Measurements from ENCODE around the gene UGGT2.

The UGGT2 gene

DNA sequence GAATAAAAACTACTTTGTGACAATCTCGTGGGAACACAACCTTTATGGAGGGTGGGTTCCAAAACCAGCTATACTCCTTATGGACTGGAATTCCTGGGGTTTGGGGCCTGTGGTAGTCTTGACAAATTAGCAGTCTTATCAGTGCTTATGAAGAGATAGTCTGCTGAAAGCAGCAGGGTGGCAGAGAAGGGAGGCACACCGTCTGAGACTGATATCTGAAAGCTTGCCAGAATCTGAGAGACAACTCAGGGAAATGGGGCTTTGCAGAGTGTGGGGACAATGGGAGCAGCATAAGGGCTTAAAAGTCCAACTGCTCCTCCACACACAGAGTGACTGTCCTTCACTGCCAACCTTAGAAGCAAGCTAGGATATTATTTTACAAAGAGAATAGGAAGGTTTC lies 95.9 kb downstream of the UGGT2 start:
- Histone ChIP-seq H2AFZ (ENCODE audit: low read depth, low read length) (no peak overlapping the region), H3K9me3 (ENCODE audit: insufficient read depth, low read length) (peaks cover 14% of the 10 kb centered on the region; the same call in 1 of the 2 replicates), H3K27me3 (ENCODE audit: low read depth, low read length) (no peaks in the 10 kb centered on the region), H3K27ac (ENCODE audit: low read length) (no peak overlapping the region), H3K4me2 (ENCODE audit: low read length) (no peak overlapping the region), H4K20me1 (ENCODE audit: insufficient read depth, low read length) (no peaks in the 10 kb centered on the region), H3K36me3 (replicated peaks; ENCODE audit: low read depth, low read length) (peaks cover 55% of the 10 kb centered on the region), H3K4me3 (ENCODE audit: low read length) (no peak overlapping the region), H3K9ac (ENCODE audit: low read length) (no peak overlapping the region), H3K4me1 (ENCODE audit: low read length) (peaks cover 5% of the 10 kb centered on the region; the same call in 1 of the 2 replicates), H3K79me2 (ENCODE audit: low read length) (no peaks in the 10 kb centered on the region)
- no peak for TF ChIP-seq EZH2phosphoT487 (IDR thresholded peaks at IDR 0.05; ENCODE audit: low read depth)
- TF ChIP-seq, protein P1, sequence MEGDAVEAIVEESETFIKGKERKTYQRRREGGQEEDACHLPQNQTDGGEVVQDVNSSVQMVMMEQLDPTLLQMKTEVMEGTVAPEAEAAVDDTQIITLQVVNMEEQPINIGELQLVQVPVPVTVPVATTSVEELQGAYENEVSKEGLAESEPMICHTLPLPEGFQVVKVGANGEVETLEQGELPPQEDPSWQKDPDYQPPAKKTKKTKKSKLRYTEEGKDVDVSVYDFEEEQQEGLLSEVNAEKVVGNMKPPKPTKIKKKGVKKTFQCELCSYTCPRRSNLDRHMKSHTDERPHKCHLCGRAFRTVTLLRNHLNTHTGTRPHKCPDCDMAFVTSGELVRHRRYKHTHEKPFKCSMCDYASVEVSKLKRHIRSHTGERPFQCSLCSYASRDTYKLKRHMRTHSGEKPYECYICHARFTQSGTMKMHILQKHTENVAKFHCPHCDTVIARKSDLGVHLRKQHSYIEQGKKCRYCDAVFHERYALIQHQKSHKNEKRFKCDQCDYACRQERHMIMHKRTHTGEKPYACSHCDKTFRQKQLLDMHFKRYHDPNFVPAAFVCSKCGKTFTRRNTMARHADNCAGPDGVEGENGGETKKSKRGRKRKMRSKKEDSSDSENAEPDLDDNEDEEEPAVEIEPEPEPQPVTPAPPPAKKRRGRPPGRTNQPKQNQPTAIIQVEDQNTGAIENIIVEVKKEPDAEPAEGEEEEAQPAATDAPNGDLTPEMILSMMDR (IDR thresholded peaks at IDR 0.05; ENCODE audit: low read depth, low read length): no peak

DNA sequence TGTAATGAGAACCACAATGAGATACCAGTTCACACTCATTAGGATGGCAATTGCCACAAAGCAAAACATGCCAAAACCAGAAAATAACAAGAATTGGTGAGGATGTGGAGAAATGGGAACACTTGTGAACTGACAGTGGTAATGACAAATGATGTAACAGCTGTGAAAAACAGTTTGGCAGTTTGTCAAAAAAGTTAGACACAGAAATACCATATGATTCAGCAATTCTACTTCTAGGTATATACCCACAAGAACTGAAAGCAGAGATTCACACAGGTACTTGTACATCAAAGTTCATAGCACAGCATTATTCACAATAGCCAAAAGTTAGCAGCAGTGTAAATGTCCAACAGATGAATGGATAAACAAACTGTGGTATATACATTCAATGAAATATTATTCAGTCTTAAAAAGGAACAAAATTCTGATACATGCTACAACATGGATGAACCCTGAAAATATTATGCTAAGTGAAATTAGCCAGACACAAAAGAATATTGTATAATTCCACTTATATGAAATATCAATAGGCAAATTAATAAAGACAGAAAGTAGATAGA lies 96.5 kb downstream of the UGGT2 start:
- Histone ChIP-seq H3K9me3 (ENCODE audit: insufficient read depth, low read length) (peaks cover 8% of the 10 kb centered on the region; the same call in 1 of the 2 replicates), H3K4me3 (ENCODE audit: low read length) (no peak overlapping the region), H3K4me2 (ENCODE audit: low read length) (no peak overlapping the region), H2AFZ (ENCODE audit: low read depth, low read length) (no peak overlapping the region), H3K27ac (ENCODE audit: low read length) (no peak overlapping the region), H3K9ac (ENCODE audit: low read length) (no peak overlapping the region), H3K27me3 (ENCODE audit: low read depth, low read length) (no peaks in the 10 kb centered on the region), H3K4me1 (ENCODE audit: low read length) (peaks cover 5% of the 10 kb centered on the region; the same call in 1 of the 2 replicates), H4K20me1 (ENCODE audit: insufficient read depth, low read length) (no peaks in the 10 kb centered on the region), H3K36me3 (replicated peaks; ENCODE audit: low read depth, low read length) (peaks cover 49% of the 10 kb centered on the region), H3K79me2 (ENCODE audit: low read length) (no peaks in the 10 kb centered on the region)
- TF ChIP-seq, protein P1 (IDR thresholded peaks at IDR 0.05; ENCODE audit: low read depth, low read length): no peak
- no peak for TF ChIP-seq EZH2phosphoT487 (IDR thresholded peaks at IDR 0.05; ENCODE audit: low read depth)

DNA sequence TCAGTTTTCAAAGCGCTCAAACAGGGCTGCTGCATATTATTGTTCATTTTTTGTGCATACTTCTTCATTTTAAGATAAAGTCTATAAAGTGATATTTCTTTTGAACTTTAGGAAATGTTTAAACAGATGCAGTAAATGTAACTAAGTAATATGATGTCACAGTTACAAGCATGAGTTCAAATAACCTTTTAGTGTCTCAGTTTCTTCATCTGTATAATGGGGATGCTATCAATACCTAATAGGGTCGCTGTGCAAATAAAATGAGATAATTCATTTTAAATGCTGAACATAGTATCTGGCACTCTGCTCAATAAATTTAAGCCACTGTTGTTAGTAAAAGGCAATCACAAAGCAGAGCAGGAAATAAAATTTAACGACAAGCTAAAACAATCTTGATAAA lies 97.5 kb downstream of the UGGT2 start:
- H3K9ac ChIP-seq (ENCODE audit: low read length): no peak overlapping the region
- peaks cover 5% of the 10 kb centered on the region; the same call in 1 of the 2 replicates for H3K4me1 ChIP-seq (ENCODE audit: low read length)
- H3K9me3 ChIP-seq (ENCODE audit: insufficient read depth, low read length): peaks cover 2% of the 10 kb centered on the region; the same call in 1 of the 2 replicates
- no peaks in the 10 kb centered on the region for H3K79me2 ChIP-seq (ENCODE audit: low read length)
- H3K27ac ChIP-seq (ENCODE audit: low read length): no peak overlapping the region
- H4K20me1 ChIP-seq (ENCODE audit: insufficient read depth, low read length): no peaks in the 10 kb centered on the region
- no peak overlapping the region for H3K4me3 ChIP-seq (ENCODE audit: low read length)
- H3K36me3 ChIP-seq (replicated peaks; ENCODE audit: low read depth, low read length): peaks cover 46% of the 10 kb centered on the region
- H3K4me2 ChIP-seq (ENCODE audit: low read length): no peak overlapping the region
- H2AFZ ChIP-seq (ENCODE audit: low read depth, low read length): no peak overlapping the region
- no peak for TF ChIP-seq EZH2phosphoT487 (IDR thresholded peaks at IDR 0.05; ENCODE audit: low read depth)
- TF ChIP-seq, protein P1 (IDR thresholded peaks at IDR 0.05; ENCODE audit: low read depth, low read length): no peak
- no peaks in the 10 kb centered on the region for H3K27me3 ChIP-seq (ENCODE audit: low read depth, low read length)

DNA sequence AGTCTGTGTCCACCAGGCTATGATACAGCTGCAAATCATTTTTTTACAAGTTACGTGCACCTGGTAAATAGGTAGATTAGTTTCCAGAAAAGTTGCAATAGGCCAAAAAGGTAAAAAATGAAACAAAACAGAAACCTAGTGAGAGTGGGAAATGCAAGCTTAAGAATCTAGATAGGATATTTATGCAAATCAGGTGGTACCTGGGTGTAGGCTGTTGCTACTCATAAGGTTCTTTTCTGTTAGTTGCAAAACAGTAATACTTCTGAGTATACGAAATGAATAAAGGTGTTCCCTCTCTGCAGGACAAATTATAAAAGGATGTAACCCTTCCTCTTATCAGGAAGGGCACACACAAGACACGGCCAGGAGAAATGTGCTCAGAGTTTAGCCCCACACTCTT lies 97.9 kb downstream of the UGGT2 start:
- Histone ChIP-seq H3K27ac (ENCODE audit: low read length) (no peak overlapping the region), H3K36me3 (replicated peaks; ENCODE audit: low read depth, low read length) (peaks cover 43% of the 10 kb centered on the region), H4K20me1 (ENCODE audit: insufficient read depth, low read length) (no peaks in the 10 kb centered on the region), H2AFZ (ENCODE audit: low read depth, low read length) (no peak overlapping the region), H3K4me2 (ENCODE audit: low read length) (no peak overlapping the region), H3K9ac (ENCODE audit: low read length) (no peak overlapping the region), H3K4me1 (ENCODE audit: low read length) (peaks cover 5% of the 10 kb centered on the region; the same call in 1 of the 2 replicates), H3K27me3 (ENCODE audit: low read depth, low read length) (no peaks in the 10 kb centered on the region), H3K4me3 (ENCODE audit: low read length) (no peak overlapping the region), H3K79me2 (ENCODE audit: low read length) (no peaks in the 10 kb centered on the region), H3K9me3 (ENCODE audit: insufficient read depth, low read length) (no peaks in the 10 kb centered on the region; the same call in 1 of the 2 replicates)
- TF ChIP-seq EZH2phosphoT487 (IDR thresholded peaks at IDR 0.05; ENCODE audit: low read depth): no peak
- TF ChIP-seq, protein P1 (IDR thresholded peaks at IDR 0.05; ENCODE audit: low read depth, low read length): no peak
